Nephron (organoid): ENCODE results near the gene MUSTN1.

Experiments
- H3K27ac Mint-ChIP-seq, 3 experiments: 2 replicates each; pipeline ENCODE4 v1.8.0; 2020; ENCODE audit warnings: mixed read lengths in 3 of 3, mild to moderate bottlenecking in 2 of 3, moderate library complexity in 1 of 3
- H3K27me3 Mint-ChIP-seq: 2 replicates; pipeline ENCODE4 v1.8.0; 2021; ENCODE audit warnings: low read depth, mild to moderate bottlenecking, moderate library complexity, mixed read lengths
- H3K36me3 Mint-ChIP-seq: 2 replicates; pipeline ENCODE4 v1.8.0; 2020; ENCODE audit warnings: low read depth, mixed read lengths
- H3K4me1 Mint-ChIP-seq: 2 replicates; pipeline ENCODE4 v1.8.0; 2020; ENCODE audit warnings: mixed read lengths
- H3K4me3 Mint-ChIP-seq, 3 experiments: 2 replicates each; pipeline ENCODE4 v1.8.0; 2020; ENCODE audit warnings: mild to moderate bottlenecking in 3 of 3, mixed read lengths in 3 of 3, moderate library complexity in 2 of 3
- H3K9me3 Mint-ChIP-seq: 2 replicates; pipeline ENCODE4 v1.8.0; 2020; ENCODE audit warnings: mixed read lengths
- TF ChIP-seq, protein P1 (sequence below), 3 experiments: fragments of 200-600 bp; sonication (generic); IDR thresholded peaks; one replicate each; pipeline ENCODE4 v1.5.0; 2021; ENCODE audit warnings: antibody characterized with exemption in 3 of 3; ENCODE audit not compliant: unreplicated experiment in 3 of 3

The MUSTN1 gene

GRCh38 chr3:52793702-52794611, 40.9 kb downstream of the MUSTN1 start:
- Mint-ChIP-seq H3K27ac (no peak overlapping the region), H3K4me3 (no peak overlapping the region), H3K4me1 (no peaks in the 10 kb centered on the region), H3K9me3 (no peaks in the 10 kb centered on the region), H3K36me3 (no peaks in the 10 kb centered on the region), H3K27me3 (no peaks in the 10 kb centered on the region)
- TF ChIP-seq, protein P1, sequence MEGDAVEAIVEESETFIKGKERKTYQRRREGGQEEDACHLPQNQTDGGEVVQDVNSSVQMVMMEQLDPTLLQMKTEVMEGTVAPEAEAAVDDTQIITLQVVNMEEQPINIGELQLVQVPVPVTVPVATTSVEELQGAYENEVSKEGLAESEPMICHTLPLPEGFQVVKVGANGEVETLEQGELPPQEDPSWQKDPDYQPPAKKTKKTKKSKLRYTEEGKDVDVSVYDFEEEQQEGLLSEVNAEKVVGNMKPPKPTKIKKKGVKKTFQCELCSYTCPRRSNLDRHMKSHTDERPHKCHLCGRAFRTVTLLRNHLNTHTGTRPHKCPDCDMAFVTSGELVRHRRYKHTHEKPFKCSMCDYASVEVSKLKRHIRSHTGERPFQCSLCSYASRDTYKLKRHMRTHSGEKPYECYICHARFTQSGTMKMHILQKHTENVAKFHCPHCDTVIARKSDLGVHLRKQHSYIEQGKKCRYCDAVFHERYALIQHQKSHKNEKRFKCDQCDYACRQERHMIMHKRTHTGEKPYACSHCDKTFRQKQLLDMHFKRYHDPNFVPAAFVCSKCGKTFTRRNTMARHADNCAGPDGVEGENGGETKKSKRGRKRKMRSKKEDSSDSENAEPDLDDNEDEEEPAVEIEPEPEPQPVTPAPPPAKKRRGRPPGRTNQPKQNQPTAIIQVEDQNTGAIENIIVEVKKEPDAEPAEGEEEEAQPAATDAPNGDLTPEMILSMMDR (IDR thresholded peaks at IDR 0.05; ENCODE audit: unreplicated experiment in 3 of 3) = no peak

DNA sequence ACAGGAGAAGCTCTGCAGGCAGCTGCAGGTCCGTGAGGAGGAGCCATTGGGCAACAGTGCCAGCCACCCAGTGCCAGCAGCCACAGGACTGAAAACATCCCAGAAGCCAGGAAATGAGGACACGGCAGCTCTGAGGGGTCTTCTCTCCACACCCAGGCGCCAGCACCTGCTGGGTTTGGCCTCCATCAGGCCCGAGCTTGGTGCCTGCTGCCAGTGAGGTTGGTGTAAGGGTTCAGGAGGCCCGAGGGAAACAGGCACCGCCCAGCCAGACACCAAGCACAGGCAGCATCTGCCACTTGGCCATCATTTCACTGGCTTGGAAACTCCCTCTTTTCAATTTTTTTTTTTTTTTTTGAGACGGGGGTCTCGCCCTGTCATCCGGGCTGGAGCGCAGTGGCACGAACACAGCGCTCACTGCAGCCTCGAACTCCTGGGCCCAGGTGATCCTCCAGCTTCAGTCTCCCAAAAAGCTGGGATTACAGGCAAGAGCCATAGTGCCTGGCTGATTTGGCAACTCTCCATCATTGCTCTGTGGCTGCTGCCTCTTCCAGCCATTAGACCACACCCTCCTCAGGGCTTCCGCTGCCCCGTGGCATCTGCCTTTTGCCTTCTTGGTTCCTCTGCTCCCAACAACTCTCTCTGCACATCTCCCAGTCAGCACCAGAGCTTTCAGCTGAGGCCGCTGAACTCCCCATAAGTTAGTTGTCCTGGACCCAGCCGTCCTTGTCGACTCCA, 41.7 kb downstream of the MUSTN1 start:
- H3K4me1 Mint-ChIP-seq = no peaks in the 10 kb centered on the region
- no peaks in the 10 kb centered on the region for H3K36me3 Mint-ChIP-seq
- TF ChIP-seq, protein P1 (IDR thresholded peaks at IDR 0.05; ENCODE audit: unreplicated experiment in 3 of 3) = no peak
- H3K27me3 Mint-ChIP-seq = no peaks in the 10 kb centered on the region
- no peak overlapping the region for H3K4me3 Mint-ChIP-seq
- H3K9me3 Mint-ChIP-seq = no peaks in the 10 kb centered on the region
- H3K27ac Mint-ChIP-seq = no peak overlapping the region

GRCh38 chr3:52792413-52792812, 42.4 kb downstream of the MUSTN1 start:
- Mint-ChIP-seq H3K4me3 (no peak overlapping the region), H3K27ac (no peak overlapping the region), H3K36me3 (no peaks in the 10 kb centered on the region), H3K27me3 (peaks cover 4% of the 10 kb centered on the region), H3K9me3 (no peaks in the 10 kb centered on the region), H3K4me1 (no peaks in the 10 kb centered on the region)
- TF ChIP-seq, protein P1 (IDR thresholded peaks at IDR 0.05; ENCODE audit: unreplicated experiment in 3 of 3) = peak in 1 of 3 experiments; percentile 17

GRCh38 chr3:52791928-52792327, 42.9 kb downstream of the MUSTN1 start:
- peaks cover 8% of the 10 kb centered on the region for H3K27me3 Mint-ChIP-seq
- TF ChIP-seq, protein P1 (IDR thresholded peaks at IDR 0.05; ENCODE audit: unreplicated experiment in 3 of 3) = no peak
- H3K4me1 Mint-ChIP-seq = no peaks in the 10 kb centered on the region
- H3K27ac Mint-ChIP-seq = no peak overlapping the region
- no peak overlapping the region for H3K4me3 Mint-ChIP-seq
- no peaks in the 10 kb centered on the region for H3K9me3 Mint-ChIP-seq
- H3K36me3 Mint-ChIP-seq = no peaks in the 10 kb centered on the region

DNA sequence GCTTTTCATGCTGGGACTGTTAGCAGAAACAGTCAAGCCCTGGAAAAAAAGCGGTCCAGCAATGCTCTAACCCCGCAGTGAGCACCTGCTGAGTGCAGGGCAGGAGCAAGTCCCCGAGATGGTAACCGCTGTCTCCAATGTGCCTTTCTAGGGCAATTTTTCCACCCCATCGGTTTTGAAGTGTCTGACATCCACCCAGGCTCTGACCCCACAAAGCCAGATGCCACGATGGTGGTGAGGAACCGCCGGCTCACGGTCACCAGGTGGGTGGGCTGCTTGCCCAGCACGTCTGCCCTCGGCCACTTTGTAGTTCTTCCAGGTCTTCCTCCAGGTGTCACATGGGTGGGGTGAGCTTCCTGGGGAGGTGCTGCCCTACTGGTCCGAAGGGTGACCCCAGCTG, 43.5 kb downstream of the MUSTN1 start:
- peaks cover 8% of the 10 kb centered on the region for H3K27me3 Mint-ChIP-seq
- no peak overlapping the region for H3K27ac Mint-ChIP-seq
- H3K36me3 Mint-ChIP-seq = no peaks in the 10 kb centered on the region
- H3K4me3 Mint-ChIP-seq = no peak overlapping the region
- TF ChIP-seq, protein P1 (IDR thresholded peaks at IDR 0.05; ENCODE audit: unreplicated experiment in 3 of 3) = no peak
- no peaks in the 10 kb centered on the region for H3K4me1 Mint-ChIP-seq
- H3K9me3 Mint-ChIP-seq = no peaks in the 10 kb centered on the region
